H7 (cell line): ENCODE data around the gene RABL6. TPM values are rescaled to one million over a fixed set of nuclear protein-coding genes. Genes with fewer than 3 reads are reported as not detected.
"Not testable (repeated sequence)": the region's sequence is repeated elsewhere in the genome, so short reads cannot be mapped to it uniquely, and the experiment has no call there.

Source experiments
- DNase-seq: peaks from one replicate; pipeline ENCODE4 v3.0.0; 2012
- H3K27me3 ChIP-seq: 2 replicates; pipeline ENCODE4 v1.6.0; 2011; ENCODE audit warnings: mild to moderate bottlenecking, low read length; ENCODE audit not compliant: control insufficient read depth, insufficient read depth
- H3K36me3 ChIP-seq: replicated peaks from 2 replicates; pipeline ENCODE4 v1.5.1; 2011; ENCODE audit warnings: low read length; ENCODE audit not compliant: control insufficient read depth, insufficient read depth
- H3K4me3 ChIP-seq: 2 replicates; pipeline ENCODE4 v1.5.1; 2011; ENCODE audit warnings: low read depth, mild to moderate bottlenecking, control low read depth, low read length, moderate library complexity; ENCODE audit not compliant: insufficient read depth
- total RNA-seq: library from RNA; depleted of rRNA; stranded (reverse); fragments of >200 nt; shearing (Covaris generic); gene quantifications from 2 replicates; pipeline ENCODE4 v1.2.3, GENCODE V29; 2014; rRNA removed

Gene RABL6
- 150 TPM in 2 replicates for total RNA-seq

- H3K27me3 ChIP-seq, result no peaks in the 10 kb centered on the region; the same call in 1 of the 2 replicates
- DNase-seq, result peak; percentile 99
- H3K4me3 ChIP-seq, result peak within 1 kb of the TSS; percentile 87
- H3K36me3 ChIP-seq, result no peaks in the 10 kb centered on the region; the same call in 1 of the 2 replicates
Observed at GRCh38 chr9:136807281-136808074, at the start of gene RABL6. TSS of gene RABL6 (plus strand) at chr9:136807948. CDS start at chr9:136808197, 249 bp downstream.

- Histone ChIP-seq H3K4me3 (no peak overlapping the region), H3K36me3 (no peaks in the 10 kb centered on the region), H3K27me3 (no peaks in the 10 kb centered on the region)
- no peak for DNase-seq
Observed at GRCh38 chr9:136759001-136759400, 48.7 kb upstream of the RABL6 start.

GRCh38 chr9:136759436-136760325, 48.1 kb upstream of the RABL6 start:
- DNase-seq, result peak; percentile 56
- Histone ChIP-seq H3K36me3 (no peaks in the 10 kb centered on the region), H3K27me3 (no peaks in the 10 kb centered on the region), H3K4me3 (no peak overlapping the region)

- Histone ChIP-seq H3K36me3 (no peaks in the 10 kb centered on the region), H3K4me3 (no peak overlapping the region), H3K27me3 (no peaks in the 10 kb centered on the region)
- DNase-seq, result peak; percentile 55
Observed at GRCh38 chr9:136760424-136760823, 47.3 kb upstream of the RABL6 start.

GRCh38 chr9:136760834-136761544, 46.8 kb upstream of the RABL6 start:
- peak; percentile 77 for DNase-seq
- H3K36me3 ChIP-seq, H3K4me3 ChIP-seq, H3K27me3 ChIP-seq: not testable (repeated sequence)

- Histone ChIP-seq H3K27me3 (no peaks in the 10 kb centered on the region), H3K36me3 (no peaks in the 10 kb centered on the region), H3K4me3 (no peak overlapping the region)
- peak; percentile 60 for DNase-seq
Observed at GRCh38 chr9:136761545-136761981, 46.2 kb upstream of the RABL6 start.

- no peaks in the 10 kb centered on the region for H3K36me3 ChIP-seq
- DNase-seq, result peak; percentile 56
- no peak overlapping the region for H3K4me3 ChIP-seq
- no peaks in the 10 kb centered on the region for H3K27me3 ChIP-seq
Observed at GRCh38 chr9:136762221-136762691, 45.5 kb upstream of the RABL6 start.

GRCh38 chr9:136762915-136763648, 44.7 kb upstream of the RABL6 start:
- DNase-seq, result peak; percentile 99
- Histone ChIP-seq H3K4me3 (peak overlapping the region; percentile 21; the same call in 1 of the 2 replicates), H3K36me3 (no peaks in the 10 kb centered on the region), H3K27me3 (no peaks in the 10 kb centered on the region)

GRCh38 chr9:136763649-136764035, 44.1 kb upstream of the RABL6 start:
- H3K27me3 ChIP-seq, result no peaks in the 10 kb centered on the region
- H3K36me3 ChIP-seq, result no peaks in the 10 kb centered on the region
- no peak for DNase-seq
- no peak overlapping the region for H3K4me3 ChIP-seq

GRCh38 chr9:136764301-136764891, 43.4 kb upstream of the RABL6 start, which contains the start of gene LCN15:
TSS of gene LCN15 (minus strand) at chr9:136764518. CDS start at chr9:136764488, 30 bp downstream.
- no peaks in the 10 kb centered on the region for H3K36me3 ChIP-seq
- peak within 1 kb of the TSS; percentile 21; the same call in 1 of the 2 replicates for H3K4me3 ChIP-seq
- no peaks in the 10 kb centered on the region for H3K27me3 ChIP-seq
- no peak for DNase-seq

GRCh38 chr9:136765041-136765440, 42.7 kb upstream of the RABL6 start:
- no peak for DNase-seq
- Histone ChIP-seq H3K4me3 (no peak overlapping the region), H3K36me3 (no peaks in the 10 kb centered on the region), H3K27me3 (no peaks in the 10 kb centered on the region)

- H3K36me3 ChIP-seq, H3K4me3 ChIP-seq, DNase-seq, H3K27me3 ChIP-seq: not testable (repeated sequence)
Observed at GRCh38 chr9:136765745-136766409, 41.9 kb upstream of the RABL6 start.
